Pancreas (tissue), 10 donors: ENCODE measurements around the gene AP3D1. TPM values are rescaled to one million over a fixed set of nuclear protein-coding genes. Genes with fewer than 3 reads are reported as not detected.
A peak's percentile ranks its signal among the peaks of the same experiment; 100 is the strongest.

Experiments
- ATAC-seq, 4 donors: fragments of 200-7000 bp; cut with Tn5 transposase; one replicate each; pipeline versions ENCODE4 v1.8.0 to v1.9.1; 2020; ENCODE audit warnings: mild to moderate bottlenecking in 4 of 4, moderate library complexity in 4 of 4
- DNase-seq, 6 donors: peaks; one replicate each; pipeline ENCODE4 v3.0.0-alpha.2; 2020
- FAIRE-seq: peaks from 2 replicates; lab custom pipeline; 2012; peaks lifted over from hg19 to GRCh38; lab: Jason Lieb, UNC
- H3K27ac ChIP-seq, 4 donors: fragments of 200-600 bp; sonication (generic); 1 replicate in 3 of 4; 2 replicates in 1 of 4; pipeline versions ENCODE4 v1.5.0 to v1.8.0; 2020
- H3K27me3 ChIP-seq, 4 donors: fragments of 200-600 bp; one replicate each; pipeline ENCODE4 v1.8.0; 2021
- H3K36me3 ChIP-seq, 3 donors: fragments of 200-600 bp; sonication (generic) in 1 of 3; one replicate each; pipeline versions ENCODE4 v1.5.0 to v1.8.0; 2020 to 2021
- H3K4me1 ChIP-seq, 3 donors: fragments of 200-600 bp; one replicate each; pipeline ENCODE4 v1.8.0; 2021
- H3K4me3 ChIP-seq, 4 donors: fragments of 200-600 bp; sonication (generic) in 2 of 4; one replicate each; pipeline versions ENCODE4 v1.5.0 to v1.8.0; 2020 to 2021
- H3K9me3 ChIP-seq, 4 donors: fragments of 200-600 bp; one replicate each; pipeline ENCODE4 v1.8.0; 2021
- WGBS, 2 donors: extraction: QIAGEN DNeasy Blood & Tissue Kit; methylation state at CpG; one replicate each; pipeline ENCODE4 v1.1.7; 2013; 5-methylcytosine and 5-hydroxymethylcytosine counted together
- intact Hi-C, 3 donors: fragments of 100-400 bp; cut with DNase I; formaldehyde crosslinking; loops; one replicate each; pipeline versions ENCODE4 v1.11.1 to v1.14.2; 2022
- polyA plus RNA-seq, 2 donors: library from polyadenylated mRNA; stranded (reverse); fragments of 200-250 nt; gene quantifications; one replicate each; pipeline ENCODE4 v1.2.3, GENCODE V29; 2013
- total RNA-seq, 6 donors: library from RNA; stranded (reverse); fragmentation: NEBNext Ultra II Directional in 4 of 6; extraction: Animal tissue kit (Norgen Biotek cat#: 25700) in 4 of 6; gene quantifications; one replicate each; pipeline versions ENCODE4 v1.2.1 to v1.2.4, GENCODE V29; 2021 to 2023
- TF ChIP-seq, protein P1 (sequence below), 4 donors: fragments of 200-600 bp; sonication (generic) in 3 of 4; IDR thresholded peaks; one replicate each; pipeline versions ENCODE4 v1.5.0 to v1.8.0; 2021; ENCODE audit warnings: antibody characterized with exemption in 4 of 4
- donor health status: healthy with polysubstance abuse.
- donor health status: DM: no; HTN: no; CAD: no; lungs with moderate emphysema.
- donor health status: DM: no; HTN: no; CAD: no.
- donor health status: control.
- donor health status: control.
- donor health status: Bipolar disorder and iron deficiency.
- donor health status: DM: yes; HTN: yes; CAD: no.
- donor health status: DM: no; HTN: no; CAD: no.
- donor health status: DM: no; HTN: no; CAD: no.
- donor health status: DM: yes; HTN: yes; CAD: no.

The AP3D1 gene
- total and polyA plus RNA-seq, 8 donors, result 75.2 to 105 (median 88.0) TPM

DNA sequence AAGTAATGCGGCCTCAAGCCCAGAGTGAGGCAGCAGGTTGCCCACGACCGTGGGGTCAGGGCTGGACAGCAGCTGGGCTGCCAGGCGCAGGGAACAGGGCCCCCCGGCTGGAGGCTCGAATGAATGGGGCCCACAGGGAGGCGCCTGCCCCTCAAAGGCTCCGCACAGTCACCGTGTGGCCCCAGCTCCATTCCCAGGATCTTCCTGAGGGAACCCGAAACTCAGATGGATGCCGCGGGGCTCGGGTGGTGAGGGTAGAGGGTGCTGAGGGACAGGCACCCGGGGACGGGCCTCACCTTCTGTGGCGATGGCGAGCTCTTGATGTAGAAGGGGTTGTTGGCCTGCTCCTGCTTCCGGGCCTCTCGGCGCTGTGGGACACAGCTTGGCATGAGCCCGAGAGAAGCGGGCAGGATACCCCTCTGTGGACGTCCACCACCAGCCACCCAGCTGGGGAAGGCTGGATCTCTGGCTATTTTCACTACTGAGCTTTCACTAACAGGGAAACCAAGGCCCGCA is 35.4 kb downstream of the AP3D1 start:
- intact Hi-C loops, result no loop called here
- FAIRE-seq (no peak), DNase-seq (peak in 1 of 6 donors; percentile 26), ATAC-seq (no peak)
- no peaks in the 10 kb centered on the region for H3K4me1 ChIP-seq
- H3K36me3 ChIP-seq, result peaks cover 12 to 93% (median 75%) of the 10 kb centered on the region in 3 donors
- 94 to 96% methylated on average over 24 of the region's 24 CpGs for WGBS, 2 donors
- H3K4me3 ChIP-seq, result no peak overlapping the region
- TF ChIP-seq, protein P1, sequence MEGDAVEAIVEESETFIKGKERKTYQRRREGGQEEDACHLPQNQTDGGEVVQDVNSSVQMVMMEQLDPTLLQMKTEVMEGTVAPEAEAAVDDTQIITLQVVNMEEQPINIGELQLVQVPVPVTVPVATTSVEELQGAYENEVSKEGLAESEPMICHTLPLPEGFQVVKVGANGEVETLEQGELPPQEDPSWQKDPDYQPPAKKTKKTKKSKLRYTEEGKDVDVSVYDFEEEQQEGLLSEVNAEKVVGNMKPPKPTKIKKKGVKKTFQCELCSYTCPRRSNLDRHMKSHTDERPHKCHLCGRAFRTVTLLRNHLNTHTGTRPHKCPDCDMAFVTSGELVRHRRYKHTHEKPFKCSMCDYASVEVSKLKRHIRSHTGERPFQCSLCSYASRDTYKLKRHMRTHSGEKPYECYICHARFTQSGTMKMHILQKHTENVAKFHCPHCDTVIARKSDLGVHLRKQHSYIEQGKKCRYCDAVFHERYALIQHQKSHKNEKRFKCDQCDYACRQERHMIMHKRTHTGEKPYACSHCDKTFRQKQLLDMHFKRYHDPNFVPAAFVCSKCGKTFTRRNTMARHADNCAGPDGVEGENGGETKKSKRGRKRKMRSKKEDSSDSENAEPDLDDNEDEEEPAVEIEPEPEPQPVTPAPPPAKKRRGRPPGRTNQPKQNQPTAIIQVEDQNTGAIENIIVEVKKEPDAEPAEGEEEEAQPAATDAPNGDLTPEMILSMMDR (IDR thresholded peaks at IDR 0.05), result no peak
- H3K27me3 ChIP-seq, result no peaks in the 10 kb centered on the region
- no peaks in the 10 kb centered on the region for H3K9me3 ChIP-seq
- H3K27ac ChIP-seq, result no peak overlapping the region

DNA sequence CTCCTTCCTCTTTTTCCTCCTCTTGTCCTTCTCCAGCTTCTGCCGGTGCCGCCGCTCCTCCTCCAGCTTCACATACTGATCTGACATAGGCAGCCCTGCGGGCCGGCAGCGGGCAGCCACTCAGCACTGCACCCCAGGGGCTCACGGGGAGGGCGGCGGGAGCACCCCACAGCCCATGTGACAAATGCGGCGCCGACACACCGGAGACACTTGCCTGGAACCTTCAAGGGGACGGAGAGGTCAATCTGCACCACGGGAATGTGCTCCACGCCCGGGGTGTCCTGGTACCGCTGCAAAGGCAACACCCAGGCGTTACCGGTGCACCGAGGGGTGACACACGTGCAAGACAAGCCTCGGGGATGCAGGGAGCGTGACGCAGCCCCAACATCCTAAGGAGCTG is 36.0 kb downstream of the AP3D1 start:
- WGBS, 2 donors, result 95 to 98% methylated on average over 25 of the region's 25 CpGs
- intact Hi-C loops, result no loop called here
- FAIRE-seq, result no peak

DNA sequence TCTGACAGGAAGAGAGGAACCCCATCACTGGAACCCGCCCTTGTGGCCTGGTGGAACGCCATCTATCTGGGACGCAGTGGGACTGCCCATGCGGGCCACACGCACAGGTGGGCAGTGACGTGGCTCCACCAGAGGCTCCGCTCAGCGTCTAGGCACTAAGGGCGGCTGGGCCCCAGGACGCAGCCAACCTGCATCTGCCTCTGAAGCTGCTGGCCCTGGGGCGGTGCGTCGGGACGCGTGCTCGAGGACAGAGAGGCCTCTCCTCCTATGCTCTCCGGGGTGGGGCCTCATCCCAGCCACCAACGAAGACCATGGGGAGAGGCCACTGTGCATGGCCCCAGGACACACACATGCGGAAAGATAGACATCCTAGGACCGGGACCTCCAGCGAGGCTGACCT is 36.5 kb downstream of the AP3D1 start:
- WGBS, 2 donors, result 94 to 96% methylated on average over 21 of the region's 21 CpGs
- no peaks in the 10 kb centered on the region for H3K9me3 ChIP-seq
- no peak for ATAC-seq
- no peaks in the 10 kb centered on the region for H3K4me1 ChIP-seq
- H3K4me3 ChIP-seq, result no peak overlapping the region
- no peaks in the 10 kb centered on the region for H3K27me3 ChIP-seq
- intact Hi-C loops, result no loop called here
- no peak overlapping the region for H3K27ac ChIP-seq
- DNase-seq, result peak in 2 of 6 donors; percentile 29 to 47
- TF ChIP-seq, protein P1 (IDR thresholded peaks at IDR 0.05), result no peak
- FAIRE-seq, result no peak
- peaks cover 13 to 91% (median 75%) of the 10 kb centered on the region in 3 donors for H3K36me3 ChIP-seq

More for the DNA sequence above, 36.0 kb downstream of the AP3D1 start:
- H3K27ac ChIP-seq, result no peak overlapping the region
- H3K27me3 ChIP-seq, result no peaks in the 10 kb centered on the region
- H3K4me3 ChIP-seq, result no peak overlapping the region
- TF ChIP-seq, protein P1 (IDR thresholded peaks at IDR 0.05), result no peak
- H3K36me3 ChIP-seq, result peaks cover 12 to 92% (median 75%) of the 10 kb centered on the region in 3 donors
- DNase-seq, result peak in 2 of 6 donors; percentile 34 to 69
- no peaks in the 10 kb centered on the region for H3K9me3 ChIP-seq
- no peaks in the 10 kb centered on the region for H3K4me1 ChIP-seq
- no peak for ATAC-seq

DNA sequence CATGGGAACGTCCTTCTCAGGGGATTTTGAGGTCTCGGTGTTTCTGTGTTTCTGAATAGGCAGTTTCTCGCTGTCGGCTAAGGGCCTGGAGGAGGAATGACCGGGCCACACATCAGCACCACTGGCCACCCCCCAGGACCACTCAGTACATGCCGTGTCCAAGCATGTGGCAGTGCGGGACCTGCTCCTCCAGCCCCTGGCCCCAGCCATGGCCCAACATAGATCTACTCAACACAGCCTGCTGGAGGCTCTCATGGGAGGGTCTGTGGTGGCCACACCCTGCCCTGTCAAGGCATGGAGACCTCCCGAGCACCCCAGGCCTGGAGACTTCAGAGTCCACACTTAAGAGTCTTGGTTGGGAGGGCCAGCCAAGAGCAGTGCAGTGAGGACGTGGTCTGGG is 37.1 kb downstream of the AP3D1 start:
- H3K9me3 ChIP-seq, result no peaks in the 10 kb centered on the region
- TF ChIP-seq, protein P1 (IDR thresholded peaks at IDR 0.05), result no peak
- no peak overlapping the region for H3K27ac ChIP-seq
- no peak for FAIRE-seq
- peaks cover 15 to 93% (median 79%) of the 10 kb centered on the region in 3 donors for H3K36me3 ChIP-seq
- no peak overlapping the region for H3K4me3 ChIP-seq
- intact Hi-C loops, result no loop called here
- WGBS, 2 donors, result 92 to 95% methylated on average over 9 of the region's 9 CpGs
- H3K4me1 ChIP-seq, result no peaks in the 10 kb centered on the region
- no peaks in the 10 kb centered on the region for H3K27me3 ChIP-seq
- no peak for DNase-seq
- ATAC-seq, result no peak

DNA sequence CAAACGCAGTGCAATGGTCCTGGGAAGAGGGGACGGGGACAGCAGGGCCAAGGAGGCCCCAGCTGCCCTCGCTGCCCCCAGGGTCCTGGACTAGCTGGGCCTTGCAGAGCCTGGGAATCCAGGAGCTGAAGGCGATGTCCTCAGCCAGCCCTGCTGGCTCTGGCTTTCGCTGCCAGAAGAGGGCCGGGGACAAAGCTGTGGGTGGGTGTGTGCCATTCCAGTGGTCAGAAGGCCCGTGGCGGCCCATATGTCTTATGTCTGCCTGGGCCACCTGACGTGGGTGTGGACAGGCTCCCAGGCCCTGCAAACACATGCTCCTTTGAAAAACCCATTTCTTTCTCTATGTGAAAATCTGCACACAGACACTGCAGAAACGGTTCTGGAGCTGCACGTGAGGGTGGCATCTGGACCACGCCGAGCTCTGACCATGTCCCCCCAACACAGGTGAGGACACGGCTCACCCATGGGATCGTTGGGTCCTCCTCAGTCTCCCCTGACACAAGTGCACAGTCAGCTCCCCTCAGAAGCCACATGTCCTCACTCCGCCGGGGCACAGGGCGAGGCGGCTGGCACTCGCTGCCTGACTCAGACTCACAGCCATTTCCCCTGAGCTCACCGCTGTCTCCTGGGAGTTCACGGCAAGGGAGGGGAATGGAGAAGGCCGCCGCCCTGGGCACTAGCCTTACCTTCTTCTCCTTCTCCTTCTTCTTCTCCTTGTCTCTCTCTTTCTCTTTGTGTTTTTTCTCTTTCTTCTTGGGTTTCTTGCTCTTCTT is 37.7 kb downstream of the AP3D1 start:
- peaks cover 15 to 94% (median 82%) of the 10 kb centered on the region in 3 donors for H3K36me3 ChIP-seq

More for the DNA sequence above, 37.7 kb downstream of the AP3D1 start:
- TF ChIP-seq, protein P1 (IDR thresholded peaks at IDR 0.05), result no peak
- Histone ChIP-seq H3K4me1 (no peaks in the 10 kb centered on the region), H3K27ac (no peak overlapping the region), H3K27me3 (no peaks in the 10 kb centered on the region), H3K9me3 (no peaks in the 10 kb centered on the region), H3K4me3 (no peak overlapping the region)
- WGBS, 2 donors, result 94 to 95% methylated on average over 24 of the region's 24 CpGs
- DNase-seq, result no peak
- intact Hi-C loops, result no loop called here
- no peak for FAIRE-seq
- no peak for ATAC-seq
